HG03097 (cell line): ENCODE data around the gene AKR1C8.
"Not testable (repeated sequence)": the region's sequence is repeated elsewhere in the genome, so short reads cannot be mapped to it uniquely, and the experiment has no call there.

Source experiments
- ATAC-seq: cut with Tn5 transposase; IDR thresholded peaks from one replicate; pipeline ENCODE4 v1.9.1; 2021; ENCODE audit not compliant: unreplicated experiment, low FRiP score

Gene AKR1C8

GRCh38 chr10:5184987-5185775 is at the start of gene AKR1C8:
Gene AKR1C8 (minus strand): TSS chr10:5185150. CDS start chr10:5185104, 46 bp downstream.
- no peak for ATAC-seq

GRCh38 chr10:5234106-5234860 is 49.3 kb upstream of the AKR1C8 start:
- ATAC-seq: no peak

GRCh38 chr10:5233324-5233723 is 48.4 kb upstream of the AKR1C8 start:
- no peak for ATAC-seq

- ATAC-seq: no peak
These were observed 44.1 kb upstream of the AKR1C8 start for GRCh38 chr10:5229019-5229418.

GRCh38 chr10:5222942-5223341 is 38.0 kb upstream of the AKR1C8 start:
- not testable (repeated sequence) for ATAC-seq

- ATAC-seq: no peak
These were observed 34.3 kb upstream of the AKR1C8 start for GRCh38 chr10:5219262-5219661.

GRCh38 chr10:5216801-5217200 is 31.9 kb upstream of the AKR1C8 start:
- ATAC-seq: no peak

- ATAC-seq: no peak
These were observed 27.0 kb upstream of the AKR1C8 start for GRCh38 chr10:5211696-5212536.

GRCh38 chr10:5210261-5210660 is 25.3 kb upstream of the AKR1C8 start:
- not testable (repeated sequence) for ATAC-seq

- not testable (repeated sequence) for ATAC-seq
These were observed 24.8 kb upstream of the AKR1C8 start for GRCh38 chr10:5209776-5210175.

- no peak for ATAC-seq
These were observed 21.8 kb upstream of the AKR1C8 start for GRCh38 chr10:5206799-5207198.

GRCh38 chr10:5199398-5199797 is 14.4 kb upstream of the AKR1C8 start:
- ATAC-seq: no peak

- no peak for ATAC-seq
These were observed 13.4 kb upstream of the AKR1C8 start for GRCh38 chr10:5198386-5198785.

GRCh38 chr10:5196702-5197113 is 11.8 kb upstream of the AKR1C8 start, which contains the start of gene AKR1C4:
Gene AKR1C4 (plus strand): TSS chr10:5196837. CDS start chr10:5196868, 31 bp downstream.
- no peak for ATAC-seq

GRCh38 chr10:5195727-5196374 is 10.9 kb upstream of the AKR1C8 start:
- ATAC-seq: no peak

GRCh38 chr10:5194431-5194830 is 9.5 kb upstream of the AKR1C8 start:
- no peak for ATAC-seq

GRCh38 chr10:5188358-5188757 is 3.4 kb upstream of the AKR1C8 start:
- no peak for ATAC-seq

- no peak for ATAC-seq
These were observed 2.9 kb upstream of the AKR1C8 start for GRCh38 chr10:5187867-5188266.

- no peak for ATAC-seq
These were observed 1.0 kb downstream of the AKR1C8 start for GRCh38 chr10:5183923-5184322.

- ATAC-seq: not testable (repeated sequence)
These were observed 4.4 kb downstream of the AKR1C8 start for GRCh38 chr10:5180503-5180902.
